Endothelial cell of umbilical vein (primary cell): ENCODE measurements around the gene SETD2. TPM values are rescaled to one million over a fixed set of nuclear protein-coding genes. Genes with fewer than 3 reads are reported as not detected.
"Not testable (repeated sequence)": the region's sequence is repeated elsewhere in the genome, so short reads cannot be mapped to it uniquely, and the experiment has no call there.

Experiments
- BruUV-seq: library from RNA; stranded (reverse); fragments of 400-500 nt; replicated peaks from 2 replicates; lab custom pipeline; 2021; lab: Mats Ljungman, UMichigan
- CTCF ChIA-PET: fragments of 300-600, 350-600 bp; sonication (Branson Sonifier 250); formaldehyde crosslinking; loops from one replicate; lab custom pipeline; 2021; ENCODE audit warnings: antibody characterized with exemption, inconsistent platforms; lab: Charles Lee
- POLR2A ChIA-PET: fragments of 300-600, 350-600 bp; sonication (Branson Sonifier 250); formaldehyde crosslinking; loops from one replicate; lab custom pipeline; 2021; ENCODE audit warnings: antibody characterized with exemption, inconsistent platforms; lab: Charles Lee
- DNase-seq: peaks from one replicate; pipeline ENCODE4 v3.0.0-alpha.2; 2011; ENCODE audit warnings: low read depth, low spot score
- FAIRE-seq: peaks from 2 replicates; lab custom pipeline; 2011; peaks lifted over from hg19 to GRCh38; lab: Jason Lieb, UNC
- H2AFZ ChIP-seq: 2 replicates; pipeline ENCODE4 v1.6.0; 2012; ENCODE audit warnings: low read depth, low read length, control low read depth, inconsistent platforms
- H3K27ac ChIP-seq: 2 replicates; pipeline ENCODE4 v1.5.1; 2011; ENCODE audit warnings: low read depth, mild to moderate bottlenecking, control low read depth, low read length, moderate library complexity; ENCODE audit not compliant: insufficient read depth
- H3K27me3 ChIP-seq, 2 experiments: 2 replicates each; pipeline versions ENCODE4 v1.6.0 to v1.6.1; 2011; ENCODE audit warnings: low read length in 2 of 2, mixed read lengths in 1 of 2; ENCODE audit not compliant: control insufficient read depth in 2 of 2, insufficient read depth in 2 of 2
- H3K36me3 ChIP-seq, 2 experiments: 2 replicates in 1 of 2; 3 replicates in 1 of 2; pipeline ENCODE4 v1.5.1; 2011; ENCODE audit warnings: low read length in 2 of 2, mild to moderate bottlenecking in 1 of 2, moderate library complexity in 1 of 2; ENCODE audit not compliant: control insufficient read depth in 2 of 2, insufficient read depth in 2 of 2; ENCODE audit errors: extremely low read depth in 1 of 2
- H3K4me1 ChIP-seq: 3 replicates; pipeline ENCODE4 v1.5.1; 2011; ENCODE audit warnings: mild to moderate bottlenecking, low read length; ENCODE audit not compliant: control insufficient read depth, insufficient read depth; ENCODE audit errors: extremely low read depth
- H3K4me2 ChIP-seq: 2 replicates; pipeline ENCODE4 v1.6.1; 2011; ENCODE audit warnings: low read length, control low read depth, mixed read lengths; ENCODE audit not compliant: insufficient read depth
- H3K4me3 ChIP-seq, 3 experiments: fragments of 200-600 bp in 1 of 3; sonication (generic), shearing (Covaris generic) in 1 of 3; replicated peaks in 1 of 3; 2 replicates each; pipeline ENCODE4 v1.5.1; 2011 to 2016; ENCODE audit warnings: control low read depth in 3 of 3, low read length in 3 of 3, mild to moderate bottlenecking in 2 of 3, inconsistent platforms in 1 of 3, low read depth in 1 of 3, moderate library complexity in 1 of 3; ENCODE audit not compliant: insufficient read depth in 1 of 3
- H3K79me2 ChIP-seq: 2 replicates; pipeline ENCODE4 v1.6.0; 2012; ENCODE audit warnings: low read length, inconsistent platforms; ENCODE audit not compliant: control insufficient read depth, insufficient read depth
- H3K9ac ChIP-seq: replicated peaks from 2 replicates; pipeline ENCODE3; 2011; ENCODE audit warnings: low read length, control low read depth; ENCODE audit not compliant: insufficient read depth; ENCODE audit errors: extremely low read depth
- H3K9me1 ChIP-seq: replicated peaks from 3 replicates; pipeline ENCODE4 v1.6.0; 2011; ENCODE audit warnings: mild to moderate bottlenecking, low read length; ENCODE audit not compliant: control insufficient read depth, insufficient read depth; ENCODE audit errors: extremely low read depth
- H3K9me3 ChIP-seq: replicated peaks from 2 replicates; pipeline ENCODE4 v1.5.1; 2012; ENCODE audit warnings: low read length, inconsistent platforms; ENCODE audit not compliant: control insufficient read depth, insufficient read depth
- H4K20me1 ChIP-seq: replicated peaks from 2 replicates; pipeline ENCODE3; 2011; ENCODE audit warnings: mild to moderate bottlenecking, low read length; ENCODE audit not compliant: control insufficient read depth, insufficient read depth; ENCODE audit errors: extremely low read depth
- CTCF ChIP-seq, 2 donors: IDR thresholded peaks; 1 replicate in 1 of 2; 2 replicates in 1 of 2; pipeline ENCODE4 v1.5.1; 2011; ENCODE audit warnings: low read length in 2 of 2, mild to moderate bottlenecking in 2 of 2, moderate library complexity in 2 of 2, control low read depth in 1 of 2, inconsistent platforms in 1 of 2, low read depth in 1 of 2; ENCODE audit not compliant: insufficient read depth in 1 of 2; ENCODE audit errors: extremely low read depth in 1 of 2
- EZH2 ChIP-seq: IDR thresholded peaks from 2 replicates; pipeline ENCODE4 v1.6.1; 2012; ENCODE audit warnings: borderline replicate concordance, low read depth, mild to moderate bottlenecking, moderate library complexity, low read length, inconsistent platforms; ENCODE audit not compliant: severe bottlenecking
- FOS ChIP-seq: IDR thresholded peaks from 2 replicates; pipeline ENCODE4 v1.6.1; 2011; ENCODE audit warnings: mild to moderate bottlenecking, low read length, moderate library complexity, borderline replicate concordance; ENCODE audit not compliant: insufficient read depth
- GATA2 ChIP-seq: IDR thresholded peaks from 2 replicates; pipeline ENCODE4 v1.7.0; 2011; ENCODE audit warnings: low read depth, mild to moderate bottlenecking, moderate library complexity, mixed read lengths, low read length; ENCODE audit not compliant: insufficient read length, insufficient read depth
- JUN ChIP-seq: IDR thresholded peaks from 2 replicates; pipeline ENCODE4 v1.6.1; 2011; ENCODE audit warnings: borderline replicate concordance, low read depth; ENCODE audit not compliant: insufficient read length, insufficient read depth
- MAX ChIP-seq: IDR thresholded peaks from 2 replicates; pipeline ENCODE4 v1.6.1; 2011; ENCODE audit not compliant: insufficient read depth, insufficient read length
- MYC ChIP-seq: IDR thresholded peaks from one replicate; pipeline ENCODE4 v1.6.1; 2011; ENCODE audit warnings: mild to moderate bottlenecking, low read depth, low read length
- POLR2A ChIP-seq: IDR thresholded peaks from 2 replicates; pipeline ENCODE4 v1.6.1; 2012; ENCODE audit warnings: low read depth, mild to moderate bottlenecking, control low read depth, low read length
- POLR2AphosphoS5 ChIP-seq: IDR thresholded peaks from 2 replicates; pipeline ENCODE4 v1.6.1; 2012; ENCODE audit warnings: low read depth, mild to moderate bottlenecking, control low read depth, low read length, moderate library complexity; ENCODE audit not compliant: insufficient read depth
- dilution Hi-C: fragments of 300-500 bp; cut with MboI; formaldehyde crosslinking; loops from one replicate; pipeline ENCODE4 v1.15.0; 2019; ENCODE audit warnings: low sequenced_read_pairs; ENCODE audit not compliant: extremely low pct_ligation_motif_present
- intact Hi-C: fragments of 100-400 bp; cut with micrococcal nuclease; formaldehyde crosslinking; loops from one replicate; pipeline ENCODE4 v1.10.0; 2022
- polyA plus RNA-seq, 4 experiments: library from polyadenylated mRNA; depleted of rRNA in 3 of 4; stranded (reverse) in 3 of 4; unstranded in 1 of 4; fragments of >200 nt; gene quantifications; 2 replicates each; pipeline versions ENCODE4 v1.2.1 to v1.2.3, GENCODE V29; 2011 to 2012; ENCODE audit warnings: missing spikeins in 1 of 4
- total RNA-seq: library from RNA; stranded (reverse); gene quantifications from 2 replicates; pipeline ENCODE4 v1.2.3, GENCODE V29; 2021

The SETD2 gene
- total and polyA plus RNA-seq, 2 donors (not counting 3 experiments of a cell fraction or from before 2014, with no cell fraction given) = 13.7 to 41.4 TPM

GRCh38 chr3:47210863-47211405 lies 47.0 kb upstream of the SETD2 start:
- dilution Hi-C loops (no loop called here), intact Hi-C loops (no loop called here)
- no peaks in the 10 kb centered on the region for H3K36me3 ChIP-seq
- no peaks in the 10 kb centered on the region for H3K79me2 ChIP-seq
- BruUV-seq = no TSS peak
- no peak overlapping the region for H2AFZ ChIP-seq
- no peaks in the 10 kb centered on the region for H3K9me3 ChIP-seq
- H3K4me3 ChIP-seq = no peak overlapping the region
- no peaks in the 10 kb centered on the region for H3K4me1 ChIP-seq
- no peak overlapping the region for H3K4me2 ChIP-seq
- ChIA-PET POLR2A (no interaction called here), CTCF (no interaction called here)
- DNase-seq (no peak), FAIRE-seq (no peak)
- H4K20me1 ChIP-seq = no peaks in the 10 kb centered on the region
- no peak overlapping the region for H3K9ac ChIP-seq
- TF ChIP-seq FOS (no peak), POLR2A (no peak), POLR2AphosphoS5 (no peak), MAX (no peak), GATA2 (no peak), MYC (no peak), EZH2 (no peak), CTCF (IDR thresholded peaks at IDR 0.05; ENCODE audit: extremely low read depth in 1 of 2, insufficient read depth in 1 of 2, low read depth in 1 of 2, low read length in 2 of 2) (no peak), JUN (no peak)
- H3K9me1 ChIP-seq = no peaks in the 10 kb centered on the region
- H3K27ac ChIP-seq = no peak overlapping the region
- no peaks in the 10 kb centered on the region for H3K27me3 ChIP-seq

- POLR2A ChIA-PET, H4K20me1 ChIP-seq, H3K36me3 ChIP-seq, intact Hi-C loops, H3K4me2 ChIP-seq, H3K9ac ChIP-seq, DNase-seq, H3K9me3 ChIP-seq, H3K4me3 ChIP-seq, FAIRE-seq, H3K27ac ChIP-seq, H3K4me1 ChIP-seq, H3K79me2 ChIP-seq, H2AFZ ChIP-seq, H3K27me3 ChIP-seq, dilution Hi-C loops, H3K9me1 ChIP-seq, BruUV-seq, CTCF ChIA-PET: not testable (repeated sequence)
These were observed 42.1 kb upstream of the SETD2 start for GRCh38 chr3:47206022-47206421.
